Stimulated activated CD4-positive, alpha-beta T cell treated with anti-CD3 and anti-CD28 coated beads, TNF-alpha, amount 100 ng/mL, for 24 hours (primary cell): Measurements from ENCODE around the gene MPV17.
"Not testable (repeated sequence)": the region's sequence is repeated elsewhere in the genome, so short reads cannot be mapped to it uniquely, and the experiment has no call there.

ENCODE experiments used
- DNase-seq, 3 experiments: peaks; one replicate each; pipeline ENCODE4 v3.0.0-alpha.2; 2020; ENCODE audit warnings: low read depth in 3 of 3

Gene MPV17, protein sequence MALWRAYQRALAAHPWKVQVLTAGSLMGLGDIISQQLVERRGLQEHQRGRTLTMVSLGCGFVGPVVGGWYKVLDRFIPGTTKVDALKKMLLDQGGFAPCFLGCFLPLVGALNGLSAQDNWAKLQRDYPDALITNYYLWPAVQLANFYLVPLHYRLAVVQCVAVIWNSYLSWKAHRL

DNA sequence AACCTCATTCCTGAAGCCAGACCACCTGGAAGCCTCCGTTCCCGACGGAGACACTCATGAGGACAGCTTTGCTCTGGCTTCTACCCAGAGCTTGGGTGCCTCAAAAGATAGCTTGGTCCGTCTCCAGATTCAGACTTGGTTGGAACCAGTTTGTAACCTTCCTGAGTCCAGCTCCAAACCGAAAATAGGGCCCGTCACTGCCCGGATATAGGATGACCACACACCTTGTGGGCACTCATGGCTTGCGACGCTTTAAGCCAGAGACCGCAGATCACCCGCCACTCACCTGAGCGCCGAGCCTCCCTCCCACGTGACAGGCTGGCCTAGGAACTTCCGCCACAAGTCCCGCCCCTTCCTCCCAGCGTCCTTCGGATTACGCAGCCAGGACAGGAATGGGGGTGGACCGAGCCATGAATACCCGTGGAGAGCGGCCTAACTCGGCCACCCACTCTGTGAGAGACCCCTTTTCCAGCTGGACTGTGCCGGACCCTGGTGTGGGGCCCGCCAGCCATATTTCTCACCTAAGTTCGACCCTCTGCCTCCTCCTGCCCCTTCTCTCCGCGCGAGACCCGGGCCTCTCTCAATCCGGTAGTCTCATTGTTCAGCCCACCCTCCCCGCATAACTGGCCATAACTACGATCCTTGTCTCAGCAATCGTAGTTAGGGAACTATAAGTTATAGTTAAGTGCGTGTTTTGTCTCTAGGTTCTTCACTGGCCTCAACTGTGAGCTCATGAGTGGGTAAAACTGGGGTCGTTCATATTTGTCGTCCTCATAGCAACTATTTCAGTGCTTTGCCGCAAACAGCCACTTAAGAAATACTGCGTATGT lies at the start of gene MPV17:
MPV17 (minus strand) TSS at position 332 of the 830 bp plus-strand sequence. CDS start 580 bp downstream, outside the sequence.
- peak; percentile 77 to 89 (median 84) for DNase-seq

GRCh38 chr2:27370816-27371620 lies 48.1 kb upstream of the MPV17 start:
- peak in 1 of 3 experiments; percentile 19 for DNase-seq

DNA sequence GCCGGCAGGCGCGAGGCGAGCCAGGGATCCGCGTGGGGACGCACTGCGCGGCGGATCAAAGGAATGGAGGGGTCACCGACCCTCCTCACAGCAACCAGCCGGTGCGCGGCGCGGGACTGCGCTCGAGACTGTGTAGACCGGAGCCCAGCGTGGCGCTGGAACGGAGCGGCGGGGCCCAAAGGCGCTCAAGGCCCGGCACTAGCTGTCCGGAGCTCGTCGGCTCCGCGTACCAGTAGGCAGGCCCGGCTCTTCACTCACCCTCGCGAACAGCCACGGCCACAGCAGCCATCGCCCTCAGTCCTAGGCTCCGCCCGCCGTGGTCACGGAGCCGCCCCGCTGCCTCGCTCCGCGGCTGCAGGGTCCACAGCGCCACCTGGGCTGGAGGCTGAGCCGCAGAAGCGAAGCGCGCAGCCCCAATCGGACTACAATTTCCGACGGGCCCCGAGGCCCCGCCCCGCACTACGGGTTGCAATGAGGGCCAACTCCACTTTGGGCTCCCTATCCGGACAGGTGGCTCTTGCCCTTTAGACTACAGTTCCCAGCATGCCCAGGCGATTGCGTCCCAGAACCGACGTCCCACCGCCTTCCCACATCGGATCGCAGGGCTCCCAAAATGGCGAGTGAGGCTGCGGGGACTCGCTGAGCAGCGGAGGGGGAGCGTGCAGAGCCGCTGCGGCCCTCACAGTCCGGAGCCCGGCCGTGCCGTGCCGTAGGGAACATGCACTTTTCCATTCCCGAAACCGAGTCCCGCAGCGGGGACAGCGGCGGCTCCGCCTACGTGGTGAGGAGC lies 47.3 kb upstream of the MPV17 start, which contains the start of the genes EIF2B4 and SNX17:
EIF2B4 (minus strand) TSS at position 313 of the 790 bp plus-strand sequence; CDS start at position 289, 24 bp downstream.
SNX17 (plus strand) TSS at position 591 of the 790 bp plus-strand sequence; CDS start at position 719, 128 bp downstream.
- DNase-seq = peak; percentile 98 to 100 (median 99)

DNA sequence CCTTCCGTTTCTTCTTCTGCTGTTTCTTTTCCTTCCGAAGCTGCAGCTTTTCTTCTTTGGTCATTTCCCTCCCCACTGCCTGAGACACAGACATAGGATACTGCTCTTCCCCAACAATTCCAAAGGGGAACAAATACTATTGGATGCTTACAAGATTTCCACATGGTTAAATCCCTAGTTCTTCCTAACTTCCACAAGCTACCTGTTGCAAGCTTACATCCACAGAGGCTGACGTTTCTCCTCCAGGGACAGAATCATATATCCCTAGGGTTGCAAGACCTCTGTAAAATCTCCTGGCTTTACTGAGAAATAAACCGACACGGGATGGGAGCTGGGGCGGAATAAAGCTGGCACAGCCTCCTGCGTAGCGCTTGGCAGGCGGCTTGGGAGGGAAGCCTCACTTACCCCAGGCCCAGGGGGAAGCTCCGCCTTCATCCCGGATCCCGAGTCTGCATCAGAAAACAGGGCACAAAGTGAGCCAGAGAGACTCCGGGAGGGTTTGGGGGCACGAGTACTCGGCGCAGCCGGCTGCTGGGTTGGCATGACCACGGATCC lies 46.7 kb upstream of the MPV17 start:
- DNase-seq = no peak

DNA sequence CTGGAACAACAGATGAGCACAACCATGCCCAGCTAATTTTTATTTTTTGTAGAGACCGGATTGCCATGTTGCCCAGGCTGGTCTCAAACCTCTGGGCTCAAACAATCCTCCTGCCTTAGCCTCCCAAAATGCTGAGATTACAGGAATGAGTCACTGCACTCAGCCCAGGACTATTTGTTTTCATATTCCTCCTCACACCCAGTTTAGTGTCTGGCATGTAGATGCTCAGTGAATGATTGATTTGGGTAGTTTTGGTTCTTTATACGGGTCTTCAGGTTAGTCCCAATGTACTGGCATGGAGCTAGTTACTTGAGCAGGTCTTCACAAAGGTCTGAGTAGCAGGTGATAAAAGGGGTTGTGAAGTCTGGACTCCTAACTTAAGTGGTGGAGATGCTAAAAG lies 41.0 kb upstream of the MPV17 start:
- DNase-seq = no peak

DNA sequence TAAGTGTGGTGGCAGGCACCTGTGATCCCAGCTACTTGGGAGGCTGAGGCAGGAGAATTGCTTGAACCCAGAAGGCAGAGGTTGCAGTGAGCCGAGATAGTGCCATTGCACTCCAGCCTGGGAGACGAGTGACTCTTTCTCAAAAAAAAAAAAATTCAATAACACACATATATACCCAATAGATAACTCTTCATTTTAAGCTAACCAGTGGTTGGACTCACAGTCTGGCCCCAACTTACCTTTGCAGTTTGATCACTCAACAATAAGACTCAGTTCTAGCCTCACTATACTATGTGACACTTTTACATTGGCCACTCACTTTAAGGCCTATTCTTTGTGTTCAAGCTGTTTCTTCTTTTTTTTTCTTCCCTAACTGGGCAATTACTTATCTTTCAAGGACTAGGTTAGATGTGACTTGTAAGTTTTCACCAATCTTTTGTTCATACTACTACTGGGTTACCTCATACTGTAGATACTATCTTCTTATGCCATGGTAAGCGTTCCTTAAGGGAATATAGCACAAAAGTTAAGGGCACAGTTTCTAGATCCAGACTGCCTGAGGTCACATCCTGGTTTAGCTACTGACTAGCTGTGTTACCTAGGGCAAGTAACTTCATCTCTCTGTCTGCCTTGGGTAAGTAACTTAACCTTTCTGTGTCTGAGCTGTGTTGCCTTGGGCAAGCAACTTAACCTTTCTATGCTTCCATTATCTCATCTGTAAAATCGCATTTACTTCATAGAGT lies 40.0 kb upstream of the MPV17 start:
- no peak for DNase-seq

GRCh38 chr2:27356382-27357181 lies 33.7 kb upstream of the MPV17 start, which contains the start of gene GTF3C2:
Gene GTF3C2, minus strand, starts transcription at chr2:27356764. Its CDS starts 13,210 bp downstream, at chr2:27343554.
- peak; percentile 84 to 94 (median 91) for DNase-seq

DNA sequence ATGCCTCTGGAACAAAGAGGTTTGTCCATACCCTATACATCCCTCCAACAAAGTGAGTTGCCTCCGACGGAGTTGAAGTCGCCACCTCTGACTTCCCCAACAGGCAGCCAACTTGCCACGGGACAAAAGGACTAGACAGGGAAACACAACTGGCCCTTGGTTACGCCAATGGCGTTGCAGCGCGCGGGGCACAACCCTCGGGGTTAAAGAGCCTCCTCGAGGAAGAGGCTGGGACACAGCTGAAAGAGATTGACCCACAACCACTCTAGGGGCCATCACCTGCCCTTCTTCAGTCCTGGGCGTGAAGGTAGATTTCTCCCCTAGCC lies 33.1 kb upstream of the MPV17 start:
- peak in 1 of 3 experiments; percentile 38 for DNase-seq

- no peak for DNase-seq
Observed at GRCh38 chr2:27354597-27354927, 31.7 kb upstream of the MPV17 start.

DNA sequence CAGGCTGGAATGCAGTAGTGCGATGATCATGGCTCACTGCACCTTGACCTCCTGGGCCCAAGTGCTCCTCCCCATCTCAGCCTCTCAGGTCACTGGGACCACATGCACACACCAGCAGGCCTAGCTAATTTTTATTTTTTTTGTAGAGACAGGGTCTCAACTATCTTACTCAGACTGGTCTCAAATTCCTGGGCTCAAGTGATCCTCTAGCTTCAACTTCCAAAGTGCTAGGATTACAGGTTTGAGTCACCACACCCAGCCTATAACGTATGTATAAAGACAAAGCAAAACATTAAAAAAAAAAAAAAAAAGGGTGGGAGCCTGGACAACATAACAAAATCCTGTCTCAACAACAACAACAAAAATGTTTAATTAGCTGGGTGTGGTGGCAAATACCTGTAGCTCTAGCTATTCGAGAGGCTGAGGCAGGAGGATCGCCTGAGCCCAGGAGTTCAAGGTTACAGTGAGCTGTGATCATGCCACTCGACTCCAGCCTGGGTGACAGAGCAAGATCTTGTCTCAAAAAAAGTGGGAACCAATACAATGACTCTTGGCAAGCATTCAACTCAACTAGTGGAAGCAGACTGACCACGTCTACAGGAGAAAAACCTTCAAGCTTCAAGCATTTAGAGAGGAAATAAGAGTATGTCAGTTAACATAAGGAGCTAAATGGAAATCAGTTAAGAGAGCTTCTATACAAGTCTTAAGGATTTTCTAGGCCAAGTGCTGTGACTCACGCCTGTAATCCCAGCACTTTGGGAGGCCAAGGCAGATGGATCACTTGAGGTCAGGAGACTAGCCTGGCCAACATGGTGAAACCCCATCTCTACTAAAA lies 31.1 kb upstream of the MPV17 start:
- no peak for DNase-seq

DNA sequence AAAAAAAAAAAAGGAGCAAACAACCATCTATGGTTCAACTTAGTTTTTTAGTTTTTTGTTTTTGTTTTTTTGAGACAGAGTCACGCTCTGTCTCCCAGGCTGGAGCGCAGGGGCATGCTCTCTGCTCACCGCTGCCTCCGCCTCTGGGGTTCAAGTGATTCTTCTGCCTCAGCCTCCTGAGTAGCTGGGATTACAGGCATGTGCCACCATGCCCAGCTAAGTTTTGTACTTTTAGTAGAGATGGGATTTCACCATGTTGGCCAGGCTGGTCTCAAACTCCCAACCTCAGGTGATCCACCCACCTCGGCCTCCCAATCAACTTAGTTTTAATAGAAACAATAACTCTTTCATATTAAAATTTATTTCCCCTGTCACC lies 30.5 kb upstream of the MPV17 start:
- not testable (repeated sequence) for DNase-seq

DNA sequence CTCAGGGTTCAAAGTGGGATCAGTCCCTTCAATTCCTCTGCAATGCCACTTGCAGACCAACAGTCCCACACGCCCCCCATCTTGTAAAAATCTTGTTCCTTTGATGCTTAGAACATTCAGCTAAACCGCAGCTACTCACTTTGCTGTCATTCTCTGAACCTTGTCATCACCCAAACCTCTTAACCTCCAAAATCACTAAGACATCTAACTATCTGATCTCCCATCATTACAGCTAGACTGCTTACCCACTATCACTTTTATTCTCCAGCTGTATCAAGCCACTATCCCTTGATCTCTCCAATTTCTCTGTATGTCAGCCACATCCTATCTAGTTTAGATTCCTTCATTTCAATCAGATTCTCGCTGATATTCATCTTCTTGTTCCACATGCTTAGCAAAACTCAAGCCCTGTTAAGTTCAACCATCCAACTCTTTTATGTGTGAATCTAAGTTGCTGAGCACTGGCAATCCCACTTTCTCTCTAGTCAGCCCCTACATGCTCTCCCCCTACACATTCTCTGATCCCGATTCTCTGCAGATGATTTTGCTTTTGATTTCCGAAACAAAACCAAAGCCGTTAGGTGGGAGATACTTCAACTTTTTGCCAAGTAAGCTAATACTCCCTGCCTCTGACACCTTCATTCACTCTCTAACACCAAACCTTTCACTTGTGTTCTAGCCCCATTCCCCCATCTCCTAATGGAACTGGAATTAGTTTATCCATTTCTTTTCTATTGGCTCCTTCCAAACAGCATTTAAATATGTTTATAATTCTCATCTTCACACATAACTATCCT lies 29.1 kb upstream of the MPV17 start:
- no peak for DNase-seq

GRCh38 chr2:27350106-27350693 lies 27.3 kb upstream of the MPV17 start:
- no peak for DNase-seq

- DNase-seq = no peak
Observed at GRCh38 chr2:27347641-27348040, 24.7 kb upstream of the MPV17 start.

DNA sequence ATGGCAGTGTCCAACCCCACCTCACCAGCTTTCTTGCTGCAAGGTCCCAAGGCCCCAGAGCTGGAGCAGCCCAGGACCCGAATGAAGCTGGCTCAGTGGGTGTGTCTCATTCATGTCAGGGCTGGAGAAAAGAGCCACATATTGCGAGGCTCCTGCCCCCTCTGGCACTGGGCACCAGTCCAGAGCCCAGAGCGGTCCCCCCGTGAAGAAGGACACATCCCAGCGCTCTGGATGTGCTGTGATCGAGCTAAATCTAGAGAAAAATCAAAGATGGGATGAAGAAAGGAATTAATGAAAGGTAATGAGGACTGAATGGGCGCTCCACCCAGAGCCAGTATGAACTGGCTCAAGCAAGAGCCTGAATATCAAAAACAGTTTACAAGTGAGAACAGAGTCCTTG lies 13.3 kb upstream of the MPV17 start:
- no peak for DNase-seq

DNA sequence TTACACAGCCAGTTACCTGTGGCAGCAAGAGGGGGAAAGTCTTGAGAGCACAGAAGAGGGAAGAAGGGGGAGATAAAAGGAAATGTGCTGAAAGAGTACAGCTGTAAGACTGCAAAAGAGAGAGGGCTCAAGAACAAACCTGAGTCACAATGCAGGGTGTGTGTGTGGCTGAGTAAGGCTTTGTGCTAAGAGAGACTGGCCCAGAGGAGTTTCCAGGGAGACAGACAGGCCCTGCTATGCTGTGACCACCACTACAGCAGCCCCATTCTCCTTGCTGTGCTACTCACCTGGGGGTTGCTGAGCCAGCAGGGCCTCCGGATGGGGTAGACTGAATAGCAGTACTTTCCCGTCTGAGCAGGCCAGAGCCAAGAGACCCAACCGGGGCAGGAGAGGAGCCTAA lies 12.4 kb upstream of the MPV17 start:
- DNase-seq = no peak

DNA sequence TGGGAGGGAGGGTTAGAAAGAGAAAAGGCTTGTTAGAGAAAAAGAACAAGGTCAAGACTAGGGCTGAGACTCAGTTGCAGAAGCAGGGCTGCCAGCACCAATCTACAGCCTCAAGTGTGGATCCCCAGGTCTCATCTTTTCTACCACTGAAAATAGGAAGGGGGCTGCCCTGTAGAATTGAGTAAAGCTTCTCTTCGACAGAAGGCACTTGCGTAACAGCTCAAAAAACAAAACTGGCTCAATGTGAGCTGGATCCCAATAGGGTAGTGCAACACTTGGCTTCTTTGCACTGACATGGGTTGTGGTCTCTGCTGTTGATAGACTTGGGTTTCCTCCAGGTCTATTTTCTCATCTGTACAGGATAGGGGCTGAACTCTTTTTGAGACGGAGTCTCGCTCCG lies 1.8 kb upstream of the MPV17 start:
- DNase-seq = no peak
